Activated CD8-positive, alpha-beta T cell treated with anti-CD3 and anti-CD28 coated beads for 36 hours (primary cell): ENCODE results near the gene GPR162. TPM values are rescaled to one million over a fixed set of nuclear protein-coding genes. Genes with fewer than 3 reads are reported as not detected.

ENCODE experiments used
- ATAC-seq: fragments of 200-7000 bp; cut with Tn5 transposase; one replicate; pipeline ENCODE4 v1.10.0; 2021; ENCODE audit warnings: mild to moderate bottlenecking, moderate library complexity
- CTCF ChIA-PET: fragments of 350-600 bp; sonication (Branson Sonifier 250); formaldehyde crosslinking; loops from one replicate; lab custom pipeline; 2021; ENCODE audit warnings: antibody characterized with exemption; lab: Charles Lee
- POLR2A ChIA-PET: fragments of 350-600 bp; sonication (Branson Sonifier 250); formaldehyde crosslinking; loops from one replicate; lab custom pipeline; 2021; ENCODE audit warnings: antibody characterized with exemption; lab: Charles Lee
- DNase-seq: peaks from one replicate; pipeline ENCODE4 v3.0.0-alpha.2; 2020
- H3K27ac Mint-ChIP-seq: one replicate; pipeline ENCODE4 v1.8.0; 2021; ENCODE audit warnings: mild to moderate bottlenecking, mixed read lengths
- H3K27me3 Mint-ChIP-seq: one replicate; pipeline ENCODE4 v1.8.0; 2021; ENCODE audit warnings: mixed read lengths
- H3K36me3 Mint-ChIP-seq: one replicate; pipeline ENCODE4 v1.8.0; 2021; ENCODE audit warnings: low read depth, mixed read lengths
- H3K4me1 Mint-ChIP-seq: one replicate; pipeline ENCODE4 v1.8.0; 2021; ENCODE audit warnings: low read depth, mixed read lengths
- H3K4me3 Mint-ChIP-seq: one replicate; pipeline ENCODE4 v1.8.0; 2021; ENCODE audit warnings: mild to moderate bottlenecking, moderate library complexity, mixed read lengths
- H3K9me3 Mint-ChIP-seq: one replicate; pipeline ENCODE4 v1.8.0; 2021; ENCODE audit warnings: mixed read lengths
- intact Hi-C: fragments of 100-400 bp; cut with micrococcal nuclease; formaldehyde crosslinking; loops from one replicate; pipeline ENCODE4 v1.10.0; 2022
- total RNA-seq, 2 experiments: library from RNA; stranded (reverse); gene quantifications; one replicate each; pipeline ENCODE4 v1.2.3, GENCODE V29; 2021
- TF ChIP-seq, protein P1 (sequence below): fragments of 200-600 bp; IDR thresholded peaks from one replicate; pipeline ENCODE4 v1.8.0; 2022; ENCODE audit warnings: antibody characterized with exemption, mild to moderate bottlenecking

The GPR162 gene, protein sequence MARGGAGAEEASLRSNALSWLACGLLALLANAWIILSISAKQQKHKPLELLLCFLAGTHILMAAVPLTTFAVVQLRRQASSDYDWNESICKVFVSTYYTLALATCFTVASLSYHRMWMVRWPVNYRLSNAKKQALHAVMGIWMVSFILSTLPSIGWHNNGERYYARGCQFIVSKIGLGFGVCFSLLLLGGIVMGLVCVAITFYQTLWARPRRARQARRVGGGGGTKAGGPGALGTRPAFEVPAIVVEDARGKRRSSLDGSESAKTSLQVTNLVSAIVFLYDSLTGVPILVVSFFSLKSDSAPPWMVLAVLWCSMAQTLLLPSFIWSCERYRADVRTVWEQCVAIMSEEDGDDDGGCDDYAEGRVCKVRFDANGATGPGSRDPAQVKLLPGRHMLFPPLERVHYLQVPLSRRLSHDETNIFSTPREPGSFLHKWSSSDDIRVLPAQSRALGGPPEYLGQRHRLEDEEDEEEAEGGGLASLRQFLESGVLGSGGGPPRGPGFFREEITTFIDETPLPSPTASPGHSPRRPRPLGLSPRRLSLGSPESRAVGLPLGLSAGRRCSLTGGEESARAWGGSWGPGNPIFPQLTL
- total RNA-seq: 1 to 10 TPM; 2.0 to 2.1 TPM

DNA sequence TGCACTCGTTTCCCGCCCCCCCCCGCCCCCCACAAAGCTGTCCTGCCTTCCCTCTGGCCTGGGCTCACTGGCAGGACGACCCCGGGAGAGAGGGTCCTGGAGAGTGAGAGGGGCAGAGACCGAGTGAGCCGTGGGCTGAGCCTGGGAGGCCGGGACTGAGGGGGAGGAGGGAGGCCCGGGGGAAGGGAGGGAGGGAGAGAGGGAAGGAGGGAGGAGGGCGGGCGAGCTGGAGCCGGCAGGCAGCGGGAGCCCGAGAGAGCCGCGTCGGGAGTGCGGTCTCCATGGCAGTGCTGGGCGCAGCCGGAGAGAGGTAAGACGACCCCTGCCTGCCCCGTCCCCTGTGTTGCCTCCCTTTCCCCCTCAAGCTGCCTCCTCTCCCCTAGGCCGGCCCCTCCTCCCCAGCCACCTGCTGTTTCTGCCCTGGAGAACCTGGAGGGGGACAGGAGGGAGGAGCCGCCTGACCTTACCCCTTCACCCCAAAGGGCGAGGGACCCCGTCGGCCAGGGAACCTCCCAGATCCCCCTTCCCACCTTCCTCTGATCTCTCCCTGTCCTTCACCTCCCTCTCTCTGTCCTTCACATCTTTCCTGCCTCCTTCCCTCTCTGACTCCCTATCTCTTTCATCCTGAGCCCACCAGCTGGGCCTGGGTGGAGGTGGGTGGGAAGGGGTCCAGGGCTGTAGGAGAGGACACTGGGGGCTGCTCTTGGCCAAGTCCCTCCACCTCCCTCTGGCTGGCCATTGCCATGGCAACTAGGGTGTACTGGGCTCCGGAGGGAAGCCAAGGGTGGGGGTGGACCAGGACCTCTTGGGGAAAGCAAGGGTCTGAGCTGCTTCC, at the start of gene GPR162:
Gene GPR162, plus strand, starts transcription at position 231 of the 835 bp plus-strand sequence. CDS start 2,078 bp downstream, outside the sequence.
- H3K36me3 Mint-ChIP-seq: no peaks in the 10 kb centered on the region
- H3K27ac Mint-ChIP-seq: no peak within 1 kb of the TSS
- TF ChIP-seq, protein P1, sequence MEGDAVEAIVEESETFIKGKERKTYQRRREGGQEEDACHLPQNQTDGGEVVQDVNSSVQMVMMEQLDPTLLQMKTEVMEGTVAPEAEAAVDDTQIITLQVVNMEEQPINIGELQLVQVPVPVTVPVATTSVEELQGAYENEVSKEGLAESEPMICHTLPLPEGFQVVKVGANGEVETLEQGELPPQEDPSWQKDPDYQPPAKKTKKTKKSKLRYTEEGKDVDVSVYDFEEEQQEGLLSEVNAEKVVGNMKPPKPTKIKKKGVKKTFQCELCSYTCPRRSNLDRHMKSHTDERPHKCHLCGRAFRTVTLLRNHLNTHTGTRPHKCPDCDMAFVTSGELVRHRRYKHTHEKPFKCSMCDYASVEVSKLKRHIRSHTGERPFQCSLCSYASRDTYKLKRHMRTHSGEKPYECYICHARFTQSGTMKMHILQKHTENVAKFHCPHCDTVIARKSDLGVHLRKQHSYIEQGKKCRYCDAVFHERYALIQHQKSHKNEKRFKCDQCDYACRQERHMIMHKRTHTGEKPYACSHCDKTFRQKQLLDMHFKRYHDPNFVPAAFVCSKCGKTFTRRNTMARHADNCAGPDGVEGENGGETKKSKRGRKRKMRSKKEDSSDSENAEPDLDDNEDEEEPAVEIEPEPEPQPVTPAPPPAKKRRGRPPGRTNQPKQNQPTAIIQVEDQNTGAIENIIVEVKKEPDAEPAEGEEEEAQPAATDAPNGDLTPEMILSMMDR: no peak
- H3K4me3 Mint-ChIP-seq: peak within 1 kb of the TSS; percentile 20
- DNase-seq (no peak), ATAC-seq (peak; percentile 2)
- H3K27me3 Mint-ChIP-seq: peaks cover 46% of the 10 kb centered on the region
- ChIA-PET POLR2A (interaction anchor here (0.6 to 2.6 kb wide), 7 partner anchors 13 to 91 kb away, joined by 3 to 9 read pairs (median 3); partner anchors contain the start of genes CD4, MLF2 and USP5), CTCF (interaction anchor here (0.9 to 17.9 kb wide), 8 partner anchors 9 to 203 kb away, joined by 3 to 341 read pairs (median 4); partner anchors contain the start of genes MLF2 and PTMS)
- H3K9me3 Mint-ChIP-seq: no peaks in the 10 kb centered on the region
- intact Hi-C loops: no loop called here
- peaks cover 13% of the 10 kb centered on the region for H3K4me1 Mint-ChIP-seq

DNA sequence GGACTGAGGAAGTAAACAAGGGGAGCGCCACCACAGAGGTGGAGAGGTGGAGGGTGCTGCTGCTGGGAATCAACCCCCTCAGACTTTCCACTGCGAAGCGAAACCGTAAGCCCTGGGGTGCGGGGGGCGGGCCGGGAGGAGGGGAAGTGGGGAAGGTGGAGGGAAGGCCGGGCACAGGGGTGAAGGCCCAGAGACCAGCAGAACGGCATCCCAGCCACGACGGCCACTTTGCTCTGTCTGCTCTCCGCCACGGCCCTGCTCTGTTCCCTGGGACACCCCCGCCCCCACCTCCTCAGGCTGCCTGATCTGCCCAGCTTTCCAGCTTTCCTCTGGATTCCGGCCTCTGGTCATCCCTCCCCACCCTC, 49.3 kb upstream of the GPR162 start, which contains the start of gene LAG3:
Gene LAG3, plus strand, starts transcription at position 190 of the 365 bp plus-strand sequence. CDS start 333 bp downstream, outside the sequence.
- ATAC-seq: peak; percentile 33
- ChIA-PET POLR2A (interaction anchor here (0.9 to 2.2 kb wide), 10 partner anchors 13 to 171 kb away, joined by 3 to 11 read pairs (median 4); partner anchors contain the start of genes C12orf57, COPS7A, MLF2 and RNU7-1), CTCF (interaction anchor here (1.3 to 5.8 kb wide), 5 partner anchors 8 to 53 kb away, joined by 3 to 77 read pairs (median 4); partner anchors contain the start of genes COPS7A and MLF2)
- peak within 1 kb of the TSS; percentile 89 for H3K4me3 Mint-ChIP-seq
- peaks cover 63% of the 10 kb centered on the region for H3K4me1 Mint-ChIP-seq
- DNase-seq: peak; percentile 84
- TF ChIP-seq, protein P1: no peak
- H3K27me3 Mint-ChIP-seq: peaks cover 7% of the 10 kb centered on the region
- H3K27ac Mint-ChIP-seq: peak within 1 kb of the TSS; percentile 87
- H3K36me3 Mint-ChIP-seq: peaks cover 65% of the 10 kb centered on the region
- H3K9me3 Mint-ChIP-seq: no peaks in the 10 kb centered on the region
- intact Hi-C loops: no loop called here

DNA sequence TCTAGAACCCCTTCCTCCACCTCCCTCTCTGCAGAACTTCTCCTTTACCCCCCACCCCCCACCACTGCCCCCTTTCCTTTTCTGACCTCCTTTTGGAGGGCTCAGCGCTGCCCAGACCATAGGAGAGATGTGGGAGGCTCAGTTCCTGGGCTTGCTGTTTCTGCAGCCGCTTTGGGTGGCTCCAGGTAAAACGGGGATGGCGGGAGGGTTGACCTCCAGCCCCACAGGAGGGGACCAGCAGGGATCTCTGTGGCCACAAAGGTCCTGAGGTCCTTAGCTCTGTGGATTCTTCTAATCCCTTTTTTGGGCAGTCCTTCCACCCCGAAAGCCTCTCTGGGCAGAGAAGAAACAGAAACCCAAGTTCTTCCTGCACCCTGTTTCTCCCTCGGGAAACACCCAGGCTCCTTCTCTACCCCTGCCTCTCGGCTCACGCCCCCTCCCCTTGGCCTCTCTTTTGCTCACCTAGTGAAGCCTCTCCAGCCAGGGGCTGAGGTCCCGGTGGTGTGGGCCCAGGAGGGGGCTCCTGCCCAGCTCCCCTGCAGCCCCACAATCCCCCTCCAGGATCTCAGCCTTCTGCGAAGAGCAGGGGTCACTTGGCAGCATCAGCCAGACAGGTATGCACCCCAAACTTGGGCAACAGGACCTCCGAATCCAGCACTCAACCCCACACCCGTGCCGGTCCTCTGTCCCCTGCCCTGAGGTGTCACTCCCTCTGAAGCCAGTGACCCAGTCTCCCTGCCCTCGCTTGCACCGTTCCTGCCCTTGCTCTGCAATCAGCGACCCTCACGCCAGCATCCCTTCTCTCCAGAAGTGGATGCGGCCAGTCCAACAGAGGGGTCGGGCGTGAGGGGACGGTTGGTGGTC, 48.7 kb upstream of the GPR162 start:
- Mint-ChIP-seq H3K27me3 (peaks cover 3% of the 10 kb centered on the region), H3K36me3 (peaks cover 68% of the 10 kb centered on the region), H3K9me3 (no peaks in the 10 kb centered on the region), H3K27ac (peak overlapping the region; percentile 87), H3K4me1 (peaks cover 66% of the 10 kb centered on the region), H3K4me3 (peak overlapping the region; percentile 89)
- intact Hi-C loops: no loop called here
- ChIA-PET POLR2A (interaction anchor here (0.9 to 3.8 kb wide), 10 partner anchors 13 to 171 kb away, joined by 3 to 31 read pairs (median 5); partner anchors contain the start of genes C12orf57, COPS7A, MLF2 and RNU7-1), CTCF (interaction anchor here (1.4 to 5.8 kb wide), 4 partner anchors 9 to 53 kb away, joined by 3 to 77 read pairs (median 6); partner anchors contain the start of gene MLF2)
- TF ChIP-seq, protein P1: no peak
- no peak for ATAC-seq
- no peak for DNase-seq
